ENCODE data around the gene HLA-DRB1. TPM values are rescaled to one million over a fixed set of nuclear protein-coding genes. Genes with fewer than 3 reads are reported as not detected.

Gene HLA-DRB1
- total and polyA plus RNA-seq, 2 donors (not counting 3 experiments of a cell fraction or from before 2014, with no cell fraction given), result not detected

- CTCF ChIA-PET, result no interaction called here
- Histone ChIP-seq H3K27me3 (ENCODE audit: control insufficient read depth in 2 of 2, insufficient read depth in 2 of 2, low read length in 2 of 2) (peaks cover 0 to 4% of the 10 kb centered on the region in 2 experiments), H3K9ac (replicated peaks; ENCODE audit: extremely low read depth, insufficient read depth, low read length) (no peak overlapping the region), H3K36me3 (ENCODE audit: control insufficient read depth in 2 of 2, extremely low read depth in 1 of 2, insufficient read depth in 2 of 2, low read length in 2 of 2) (no peaks in the 10 kb centered on the region), H3K4me3 (replicated peaks in 1 of 3; ENCODE audit: insufficient read depth in 1 of 3, low read depth in 1 of 3, low read length in 3 of 3) (no peak overlapping the region), H4K20me1 (replicated peaks; ENCODE audit: control insufficient read depth, extremely low read depth, insufficient read depth, low read length) (no peaks in the 10 kb centered on the region), H3K9me3 (replicated peaks; ENCODE audit: control insufficient read depth, insufficient read depth, low read length) (no peaks in the 10 kb centered on the region), H3K4me1 (ENCODE audit: control insufficient read depth, extremely low read depth, insufficient read depth, low read length) (no peaks in the 10 kb centered on the region), H3K9me1 (replicated peaks; ENCODE audit: control insufficient read depth, extremely low read depth, insufficient read depth, low read length) (no peaks in the 10 kb centered on the region), H3K4me2 (ENCODE audit: insufficient read depth, low read length) (no peak overlapping the region), H3K79me2 (ENCODE audit: control insufficient read depth, insufficient read depth, low read length) (no peaks in the 10 kb centered on the region), H2AFZ (ENCODE audit: low read depth, low read length) (no peak overlapping the region), H3K27ac (ENCODE audit: insufficient read depth, low read depth, low read length) (no peak overlapping the region)
- no TSS peak for BruUV-seq (replicated peaks)
- dilution Hi-C loops (cut with MboI; ENCODE audit: extremely low pct_ligation_motif_present, low sequenced_read_pairs) (no loop called here), intact Hi-C loops (cut with micrococcal nuclease) (no loop called here)
- FAIRE-seq (no peak), DNase-seq (ENCODE audit: low read depth, low spot score) (no peak)
- TF ChIP-seq, protein P1, sequence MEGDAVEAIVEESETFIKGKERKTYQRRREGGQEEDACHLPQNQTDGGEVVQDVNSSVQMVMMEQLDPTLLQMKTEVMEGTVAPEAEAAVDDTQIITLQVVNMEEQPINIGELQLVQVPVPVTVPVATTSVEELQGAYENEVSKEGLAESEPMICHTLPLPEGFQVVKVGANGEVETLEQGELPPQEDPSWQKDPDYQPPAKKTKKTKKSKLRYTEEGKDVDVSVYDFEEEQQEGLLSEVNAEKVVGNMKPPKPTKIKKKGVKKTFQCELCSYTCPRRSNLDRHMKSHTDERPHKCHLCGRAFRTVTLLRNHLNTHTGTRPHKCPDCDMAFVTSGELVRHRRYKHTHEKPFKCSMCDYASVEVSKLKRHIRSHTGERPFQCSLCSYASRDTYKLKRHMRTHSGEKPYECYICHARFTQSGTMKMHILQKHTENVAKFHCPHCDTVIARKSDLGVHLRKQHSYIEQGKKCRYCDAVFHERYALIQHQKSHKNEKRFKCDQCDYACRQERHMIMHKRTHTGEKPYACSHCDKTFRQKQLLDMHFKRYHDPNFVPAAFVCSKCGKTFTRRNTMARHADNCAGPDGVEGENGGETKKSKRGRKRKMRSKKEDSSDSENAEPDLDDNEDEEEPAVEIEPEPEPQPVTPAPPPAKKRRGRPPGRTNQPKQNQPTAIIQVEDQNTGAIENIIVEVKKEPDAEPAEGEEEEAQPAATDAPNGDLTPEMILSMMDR (IDR thresholded peaks at IDR 0.05; ENCODE audit: extremely low read depth in 1 of 2, insufficient read depth in 1 of 2, low read depth in 1 of 2, low read length in 2 of 2), result no peak
- no peak for TF ChIP-seq GATA2 (IDR thresholded peaks at IDR 0.05; ENCODE audit: insufficient read depth, insufficient read length, low read depth, low read length)
- TF ChIP-seq MYC (IDR thresholded peaks at IDR 0.05; ENCODE audit: low read depth, low read length), result no peak
- no peak for TF ChIP-seq EZH2 (IDR thresholded peaks at IDR 0.05; ENCODE audit: borderline replicate concordance, low read depth, low read length, severe bottlenecking)
- POLR2A ChIA-PET, result no interaction called here
These were observed 49.0 kb upstream of the HLA-DRB1 start for GRCh38 chr6:32638532-32639219.

- no peak overlapping the region for H3K27ac ChIP-seq (ENCODE audit: insufficient read depth, low read depth, low read length)
- no peak overlapping the region for H3K4me3 ChIP-seq (replicated peaks in 1 of 3; ENCODE audit: insufficient read depth in 1 of 3, low read depth in 1 of 3, low read length in 3 of 3)
- no peak overlapping the region for H3K9ac ChIP-seq (replicated peaks; ENCODE audit: extremely low read depth, insufficient read depth, low read length)
- H4K20me1 ChIP-seq (replicated peaks; ENCODE audit: control insufficient read depth, extremely low read depth, insufficient read depth, low read length), result no peaks in the 10 kb centered on the region
- no peaks in the 10 kb centered on the region for H3K79me2 ChIP-seq (ENCODE audit: control insufficient read depth, insufficient read depth, low read length)
- H3K4me2 ChIP-seq (ENCODE audit: insufficient read depth, low read length), result no peak overlapping the region
- intact Hi-C loops (cut with micrococcal nuclease), result no loop called here
- H3K4me1 ChIP-seq (ENCODE audit: control insufficient read depth, extremely low read depth, insufficient read depth, low read length), result no peaks in the 10 kb centered on the region
- no peaks in the 10 kb centered on the region for H3K9me3 ChIP-seq (replicated peaks; ENCODE audit: control insufficient read depth, insufficient read depth, low read length)
- H3K36me3 ChIP-seq (ENCODE audit: control insufficient read depth in 2 of 2, extremely low read depth in 1 of 2, insufficient read depth in 2 of 2, low read length in 2 of 2), result no peaks in the 10 kb centered on the region
- no peak for FAIRE-seq
- TF ChIP-seq POLR2A (IDR thresholded peaks at IDR 0.05; ENCODE audit: low read depth, low read length) (no peak), FOS (IDR thresholded peaks at IDR 0.05; ENCODE audit: borderline replicate concordance, insufficient read depth, low read length) (no peak), GATA2 (IDR thresholded peaks at IDR 0.05; ENCODE audit: insufficient read depth, insufficient read length, low read depth, low read length) (no peak), JUN (IDR thresholded peaks at IDR 0.05; ENCODE audit: borderline replicate concordance, insufficient read depth, insufficient read length, low read depth) (no peak), POLR2AphosphoS5 (IDR thresholded peaks at IDR 0.05; ENCODE audit: insufficient read depth, low read depth, low read length) (no peak), EZH2 (IDR thresholded peaks at IDR 0.05; ENCODE audit: borderline replicate concordance, low read depth, low read length, severe bottlenecking) (no peak), MYC (IDR thresholded peaks at IDR 0.05; ENCODE audit: low read depth, low read length) (no peak)
- TF ChIP-seq, protein P1 (IDR thresholded peaks at IDR 0.05; ENCODE audit: extremely low read depth in 1 of 2, insufficient read depth in 1 of 2, low read depth in 1 of 2, low read length in 2 of 2), result no peak
- TF ChIP-seq, protein P2, sequence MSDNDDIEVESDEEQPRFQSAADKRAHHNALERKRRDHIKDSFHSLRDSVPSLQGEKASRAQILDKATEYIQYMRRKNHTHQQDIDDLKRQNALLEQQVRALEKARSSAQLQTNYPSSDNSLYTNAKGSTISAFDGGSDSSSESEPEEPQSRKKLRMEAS (IDR thresholded peaks at IDR 0.05; ENCODE audit: insufficient read depth, insufficient read length), result no peak
- H3K9me1 ChIP-seq (replicated peaks; ENCODE audit: control insufficient read depth, extremely low read depth, insufficient read depth, low read length), result no peaks in the 10 kb centered on the region
- no peak for DNase-seq (ENCODE audit: low read depth, low spot score)
- H3K27me3 ChIP-seq (ENCODE audit: control insufficient read depth in 2 of 2, insufficient read depth in 2 of 2, low read length in 2 of 2), result peaks cover 0 to 4% of the 10 kb centered on the region in 2 experiments
- CTCF ChIA-PET, result interaction anchor here (1.3 kb wide), 1 partner anchor 16 kb away, joined by 5 read pairs; no protein-coding TSS in a partner anchor
- POLR2A ChIA-PET, result no interaction called here
- no peak overlapping the region for H2AFZ ChIP-seq (ENCODE audit: low read depth, low read length)
- dilution Hi-C loops (cut with MboI; ENCODE audit: extremely low pct_ligation_motif_present, low sequenced_read_pairs), result no loop called here
- BruUV-seq (replicated peaks), result no TSS peak
These were observed 48.2 kb upstream of the HLA-DRB1 start for GRCh38 chr6:32637883-32638282.
